H1 (cell line): ENCODE data around the gene WNK4. TPM values are rescaled to one million over a fixed set of nuclear protein-coding genes. Genes with fewer than 3 reads are reported as not detected.

Source experiments
- ASH2L ChIP-seq: fragments of 200-600, 300-600 bp; sonication (generic); IDR thresholded peaks from one replicate; pipeline ENCODE4 v1.7.1; 2017; ENCODE audit warnings: low read length
- BCL11A ChIP-seq, 2 experiments: IDR thresholded peaks; one replicate each; pipeline ENCODE4 v1.6.1; 2011; ENCODE audit warnings: low read depth in 2 of 2, low read length in 2 of 2, mild to moderate bottlenecking in 2 of 2
- CHD7 ChIP-seq: fragments of 300-600 bp; sonication (generic); IDR thresholded peaks from 2 replicates; pipeline ENCODE4 v1.7.1; 2012; ENCODE audit warnings: low read length, moderate library complexity, mild to moderate bottlenecking, inconsistent platforms; ENCODE audit not compliant: insufficient replicate concordance
- polyA plus RNA-seq, 7 experiments: library from polyadenylated mRNA; depleted of rRNA in 3 of 7; stranded (reverse) in 5 of 7; unstranded in 2 of 7; fragments of >200 nt in 5 of 7; fragments of 200-250 nt in 2 of 7; gene quantifications; 1 replicate in 5 of 7; 2 replicates in 1 of 7; 4 replicates in 1 of 7; pipeline versions ENCODE4 v1.2.1 to v1.2.3, GENCODE V29; 2011 to 2013; ENCODE audit warnings: missing spikeins in 2 of 7, mixed read lengths in 2 of 7
- total RNA-seq: library from RNA; stranded (reverse); fragmentation: NEBNext Ultra II Directional; extraction: Animal tissue kit (Norgen Biotek cat#: 25700); gene quantifications from 2 replicates; pipeline ENCODE4 v1.2.1, GENCODE V29; 2021

The WNK4 gene
- total and polyA plus RNA-seq, 2 of the 8 experiments (the other 6 are each of a cell fraction or from before 2014, with no cell fraction given), result 0.21 to 1.7 TPM

GRCh38 chr17:42748202-42748907 lies 32.1 kb upstream of the WNK4 start (continued):
- no peak for TF ChIP-seq CHD7
- no peak for TF ChIP-seq BCL11A (IDR thresholded peaks at IDR 0.05; ENCODE audit: low read depth in 2 of 2, low read length in 2 of 2)
- no peak for TF ChIP-seq ASH2L
